ENCODE measurements around the gene CMC4. TPM values are rescaled to one million over a fixed set of nuclear protein-coding genes. Genes with fewer than 3 reads are reported as not detected.

CMC4 gene
- total RNA-seq, 4 donors from 2014 or later, result 28.0 to 36.3 (median 32.9) TPM

GRCh38 chrX:155065035-155065734, 5.8 kb downstream of the CMC4 start:
- WGBS, result 73% methylated on average over 8 of the region's 8 CpGs
- peaks cover 0 to 8% (median 4%) of the 10 kb centered on the region in 4 donors for H3K36me3 ChIP-seq
- no peaks in the 10 kb centered on the region for H3K9me3 ChIP-seq
- peak overlapping the region in 3 of 4 donors; percentile 15 to 50 (median 21) for H3K27ac ChIP-seq (replicated peaks in 1 of 4)
- no peak for DNase-seq (ENCODE audit: extremely low spot score)
- intact Hi-C loops (cut with DNase I), result no loop called here
- no peak overlapping the region for H3K4me3 ChIP-seq
- no peaks in the 10 kb centered on the region for H3K27me3 ChIP-seq
- peaks cover 6 to 51% (median 26%) of the 10 kb centered on the region in 4 donors for H3K4me1 ChIP-seq
- TF ChIP-seq POLR2AphosphoS5 (IDR thresholded peaks at IDR 0.05), result peak in 1 of 2 donors; percentile 39
- no peak for TF ChIP-seq POLR2A (IDR thresholded peaks at IDR 0.05; ENCODE audit: low read depth)

- Histone ChIP-seq H3K4me3 (no peak overlapping the region), H3K9me3 (no peaks in the 10 kb centered on the region), H3K36me3 (peaks cover 0 to 13% (median 4%) of the 10 kb centered on the region in 4 donors), H3K27me3 (no peaks in the 10 kb centered on the region), H3K4me1 (peaks cover 4 to 33% (median 21%) of the 10 kb centered on the region in 4 donors), H3K27ac (replicated peaks in 1 of 4) (peak overlapping the region in 2 of 4 donors; percentile 11 to 36)
- 71% methylated on average over 4 of the region's 4 CpGs for WGBS
- TF ChIP-seq CTCF (IDR thresholded peaks at IDR 0.05) (no peak), EP300 (IDR thresholded peaks at IDR 0.05) (no peak), POLR2A (IDR thresholded peaks at IDR 0.05; ENCODE audit: low read depth) (no peak), POLR2AphosphoS5 (IDR thresholded peaks at IDR 0.05) (no peak)
- DNase-seq (ENCODE audit: extremely low spot score), result no peak
- intact Hi-C loops (cut with DNase I), result no loop called here
Observed at GRCh38 chrX:155061760-155062159, 9.2 kb downstream of the CMC4 start.

GRCh38 chrX:155056877-155057792, 13.8 kb downstream of the CMC4 start:
- intact Hi-C loops (cut with DNase I), result no loop called here
- H3K27ac ChIP-seq (replicated peaks in 1 of 4), result peak overlapping the region; percentile 59 to 72 (median 68)
- H3K9me3 ChIP-seq, result no peaks in the 10 kb centered on the region
- 29% methylated on average over 23 of the region's 25 CpGs for WGBS
- H3K27me3 ChIP-seq, result no peaks in the 10 kb centered on the region
- peaks cover 0 to 31% (median 7%) of the 10 kb centered on the region in 4 donors for H3K36me3 ChIP-seq
- peak overlapping the region in 2 of 4 donors; percentile 13 to 24 for H3K4me3 ChIP-seq
- TF ChIP-seq POLR2AphosphoS5 (IDR thresholded peaks at IDR 0.05), result peak; percentile 46 to 57
- no peak for TF ChIP-seq POLR2A (IDR thresholded peaks at IDR 0.05; ENCODE audit: low read depth)
- TF ChIP-seq CTCF (IDR thresholded peaks at IDR 0.05), result peak; percentile 72 to 77 (median 76)
- H3K4me1 ChIP-seq, result peaks cover 7 to 19% (median 12%) of the 10 kb centered on the region in 4 donors
- DNase-seq (ENCODE audit: extremely low spot score), result peak; percentile 91

GRCh38 chrX:155056471-155056870, 14.5 kb downstream of the CMC4 start:
- Histone ChIP-seq H3K27ac (replicated peaks in 1 of 4) (peak overlapping the region; percentile 59 to 72 (median 68)), H3K9me3 (no peaks in the 10 kb centered on the region), H3K4me1 (peaks cover 7 to 15% (median 12%) of the 10 kb centered on the region in 4 donors), H3K4me3 (no peak overlapping the region), H3K36me3 (peaks cover 0 to 37% (median 11%) of the 10 kb centered on the region in 4 donors), H3K27me3 (no peaks in the 10 kb centered on the region)
- WGBS, result 63% methylated on average over 1 of the region's 1 CpG
- intact Hi-C loops (cut with DNase I), result no loop called here
- DNase-seq (ENCODE audit: extremely low spot score), result no peak
- no peak for TF ChIP-seq EP300 (IDR thresholded peaks at IDR 0.05)
- no peak for TF ChIP-seq CTCF (IDR thresholded peaks at IDR 0.05)
- TF ChIP-seq POLR2A (IDR thresholded peaks at IDR 0.05; ENCODE audit: low read depth), result no peak
- no peak for TF ChIP-seq POLR2AphosphoS5 (IDR thresholded peaks at IDR 0.05)

GRCh38 chrX:155055494-155055893, 15.4 kb downstream of the CMC4 start:
- WGBS, result 76% methylated on average over 3 of the region's 3 CpGs

More at GRCh38 chrX:155055494-155055893, 15.4 kb downstream of the CMC4 start:
- Histone ChIP-seq H3K9me3 (no peaks in the 10 kb centered on the region), H3K27ac (replicated peaks in 1 of 4) (no peak overlapping the region), H3K4me1 (peaks cover 7 to 15% (median 12%) of the 10 kb centered on the region in 4 donors), H3K4me3 (no peak overlapping the region), H3K36me3 (peaks cover 0 to 32% (median 10%) of the 10 kb centered on the region in 4 donors), H3K27me3 (no peaks in the 10 kb centered on the region)
- TF ChIP-seq CTCF (IDR thresholded peaks at IDR 0.05) (no peak), POLR2A (IDR thresholded peaks at IDR 0.05; ENCODE audit: low read depth) (no peak), EP300 (IDR thresholded peaks at IDR 0.05) (no peak), POLR2AphosphoS5 (IDR thresholded peaks at IDR 0.05) (no peak)
- intact Hi-C loops (cut with DNase I), result no loop called here
- no peak for DNase-seq (ENCODE audit: extremely low spot score)

Data from esophagus muscularis mucosa (tissue), 4 donors.